ENCODE data around the gene TDRD9. TPM values are rescaled to one million over a fixed set of nuclear protein-coding genes. Genes with fewer than 3 reads are reported as not detected.
"Not testable (repeated sequence)": the region's sequence is repeated elsewhere in the genome, so short reads cannot be mapped to it uniquely, and the experiment has no call there.

Gene TDRD9
- total RNA-seq, 4 donors from 2014 or later = 0.17 to 1.5 (median 0.31) TPM; not detected in 1

DNA sequence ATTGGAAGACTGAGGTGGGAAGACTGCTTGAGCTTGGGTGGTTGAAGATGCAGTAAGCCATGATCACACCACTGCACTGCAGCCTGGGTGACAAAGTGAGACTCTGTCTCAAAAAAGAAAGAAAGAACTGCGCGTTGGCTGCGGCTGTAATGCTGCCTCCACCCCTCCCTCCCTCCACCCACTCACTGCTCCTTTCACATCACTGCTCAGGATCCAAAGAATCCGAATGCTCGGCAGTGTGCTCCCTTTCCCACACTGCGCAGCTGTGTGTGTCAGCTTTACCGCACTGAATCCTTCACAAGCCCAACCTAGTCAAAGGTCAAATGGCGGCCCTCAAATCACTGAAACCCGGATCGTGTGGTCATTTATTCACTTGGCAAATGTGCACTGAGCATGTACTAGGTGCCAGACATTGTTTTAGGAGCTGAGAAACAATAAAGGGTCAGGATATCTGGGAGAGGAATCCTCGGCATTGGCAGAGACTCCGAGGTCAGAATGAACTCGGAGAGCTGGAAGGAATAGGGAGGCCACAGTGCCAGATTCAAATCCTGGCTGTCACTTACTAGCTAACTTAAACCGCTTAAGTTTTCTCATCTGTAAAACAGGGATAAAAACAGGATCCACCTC lies 11.5 kb upstream of the TDRD9 start:
- in situ Hi-C loops (cut with MboI; ENCODE audit: low sequenced_read_pairs in 4 of 4) = loop anchor here in 2 of 4 donors (5.0 to 25.0 kb wide), 2 partner anchors 109 to 354 kb away; partner anchors contain the start of genes BAG5 (in 1 of the 2) and COA8 (in 1 of the 2)

DNA sequence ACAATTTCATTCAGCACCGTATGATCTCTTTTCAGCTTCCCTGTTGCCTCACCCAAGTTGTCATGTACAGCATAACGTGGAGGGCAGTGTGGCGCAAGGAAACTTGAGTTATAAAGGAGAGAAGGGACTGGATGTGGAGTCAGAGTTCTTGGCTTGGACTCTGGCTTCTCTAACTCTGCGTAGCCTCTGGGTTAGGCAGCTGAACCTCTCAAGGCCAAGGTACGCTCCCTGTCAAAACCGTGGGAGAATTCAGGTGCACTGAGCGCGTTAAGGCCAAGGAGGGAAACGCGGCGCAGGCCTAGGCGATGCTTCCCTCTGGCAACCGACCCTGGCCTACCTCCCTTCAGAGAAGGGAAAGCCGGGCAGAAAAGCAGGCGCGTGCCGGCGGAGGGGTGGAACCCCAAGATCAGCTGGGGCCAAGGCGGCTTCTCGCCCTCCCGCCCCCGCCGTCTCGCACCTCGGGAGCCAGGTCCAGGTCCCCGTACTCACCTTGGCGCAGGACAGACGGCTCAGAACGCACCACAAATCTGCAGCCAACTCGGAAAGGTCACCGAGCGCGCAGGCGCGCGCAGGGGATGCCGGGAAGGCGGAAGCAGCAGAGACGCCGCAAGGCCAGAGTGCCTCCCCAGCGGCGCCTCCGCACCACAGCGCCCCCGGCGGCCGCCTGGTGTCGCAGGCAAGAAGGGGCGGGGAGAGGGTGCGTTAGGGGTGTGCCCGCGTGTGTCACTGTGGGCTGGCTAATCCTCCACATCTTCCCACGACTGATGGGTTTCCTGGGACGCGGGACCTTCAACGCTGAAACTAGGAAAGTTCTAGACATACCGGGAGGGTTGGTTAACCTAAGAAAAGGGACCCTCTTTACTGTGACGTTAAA lies 7.0 kb upstream of the TDRD9 start:
- Histone ChIP-seq H3K4me1 (peaks cover 19 to 23% of the 10 kb centered on the region in 2 donors), H3K4me3 (peak overlapping the region; percentile 75 to 98 (median 88)), H3K9me3 (no peaks in the 10 kb centered on the region), H3K36me3 (no peaks in the 10 kb centered on the region), H3K27me3 (peaks cover 0 to 5% (median 0%) of the 10 kb centered on the region in 3 donors), H3K27ac (peak overlapping the region; percentile 83 to 93 (median 90))
- in situ Hi-C loops (cut with MboI; ENCODE audit: low sequenced_read_pairs in 4 of 4) = loop anchor here in 1 of 4 donors (25.0 kb wide), 1 partner anchor 359 kb away; the partner anchor contains the start of genes BAG5 and COA8
- peak; percentile 43 to 70 for TF ChIP-seq POLR2A (IDR thresholded peaks at IDR 0.05)
- TF ChIP-seq, protein P1, sequence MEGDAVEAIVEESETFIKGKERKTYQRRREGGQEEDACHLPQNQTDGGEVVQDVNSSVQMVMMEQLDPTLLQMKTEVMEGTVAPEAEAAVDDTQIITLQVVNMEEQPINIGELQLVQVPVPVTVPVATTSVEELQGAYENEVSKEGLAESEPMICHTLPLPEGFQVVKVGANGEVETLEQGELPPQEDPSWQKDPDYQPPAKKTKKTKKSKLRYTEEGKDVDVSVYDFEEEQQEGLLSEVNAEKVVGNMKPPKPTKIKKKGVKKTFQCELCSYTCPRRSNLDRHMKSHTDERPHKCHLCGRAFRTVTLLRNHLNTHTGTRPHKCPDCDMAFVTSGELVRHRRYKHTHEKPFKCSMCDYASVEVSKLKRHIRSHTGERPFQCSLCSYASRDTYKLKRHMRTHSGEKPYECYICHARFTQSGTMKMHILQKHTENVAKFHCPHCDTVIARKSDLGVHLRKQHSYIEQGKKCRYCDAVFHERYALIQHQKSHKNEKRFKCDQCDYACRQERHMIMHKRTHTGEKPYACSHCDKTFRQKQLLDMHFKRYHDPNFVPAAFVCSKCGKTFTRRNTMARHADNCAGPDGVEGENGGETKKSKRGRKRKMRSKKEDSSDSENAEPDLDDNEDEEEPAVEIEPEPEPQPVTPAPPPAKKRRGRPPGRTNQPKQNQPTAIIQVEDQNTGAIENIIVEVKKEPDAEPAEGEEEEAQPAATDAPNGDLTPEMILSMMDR (IDR thresholded peaks at IDR 0.05 in 4 of 5, conservative IDR thresholded peaks at IDR 0.05 in 1 of 5) = peak; percentile 92 to 99 (median 94)
- intact Hi-C loops (cut with DNase I; ENCODE audit: low total_unique reads) = loop anchor here (1.0 to 2.0 kb wide), 2 partner anchors 74 to 113 kb away; partner anchors contain the start of gene PPP1R13B
- peak; percentile 80 to 91 for DNase-seq
- peak; percentile 98 to 99 for ATAC-seq

More for the DNA sequence above, 11.5 kb upstream of the TDRD9 start:
- TF ChIP-seq, protein P1 (IDR thresholded peaks at IDR 0.05 in 4 of 5, conservative IDR thresholded peaks at IDR 0.05 in 1 of 5) = no peak
- no peak for TF ChIP-seq POLR2A (IDR thresholded peaks at IDR 0.05)
- peak overlapping the region in 2 of 4 donors; percentile 27 to 51 for H3K27ac ChIP-seq
- no peak overlapping the region for H3K4me3 ChIP-seq
- peaks cover 19 to 22% of the 10 kb centered on the region in 2 donors for H3K4me1 ChIP-seq
- intact Hi-C loops (cut with DNase I; ENCODE audit: low total_unique reads) = loop anchor here (10.0 kb wide), 1 partner anchor 342 kb away; no protein-coding TSS in a partner anchor
- DNase-seq (no peak), ATAC-seq (no peak)
- H3K27me3 ChIP-seq = no peaks in the 10 kb centered on the region
- peaks cover 0 to 30% of the 10 kb centered on the region in 2 donors for H3K36me3 ChIP-seq
- H3K9me3 ChIP-seq = no peaks in the 10 kb centered on the region

DNA sequence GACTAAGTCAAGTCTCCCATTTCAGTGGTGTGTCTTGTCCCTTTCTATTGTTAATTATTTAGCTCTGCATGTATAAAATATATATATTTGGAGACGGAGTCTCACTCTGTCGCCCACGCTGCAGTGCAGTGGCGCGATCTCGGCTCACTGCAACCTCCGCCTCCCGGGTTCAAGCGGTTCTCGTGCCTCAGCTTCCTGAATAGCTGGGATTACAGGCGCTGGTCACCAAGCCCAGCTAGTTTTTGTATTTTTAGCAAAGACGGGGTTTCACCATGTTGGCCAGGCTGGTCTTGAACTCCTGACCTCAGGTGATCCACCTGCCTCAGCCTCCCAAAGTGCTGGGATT lies 6.4 kb upstream of the TDRD9 start:
- DNase-seq, H3K9me3 ChIP-seq, ATAC-seq, H3K27me3 ChIP-seq, H3K27ac ChIP-seq, H3K36me3 ChIP-seq: not testable (repeated sequence)
- intact Hi-C loops (cut with DNase I; ENCODE audit: low total_unique reads) = loop anchor here (1.0 to 2.0 kb wide), 2 partner anchors 75 to 114 kb away; partner anchors contain the start of gene PPP1R13B
- H3K4me1 ChIP-seq = peaks cover 15 to 23% of the 10 kb centered on the region in 2 donors
- in situ Hi-C loops (cut with MboI; ENCODE audit: low sequenced_read_pairs in 4 of 4) = loop anchor here in 1 of 4 donors (25.0 kb wide), 1 partner anchor 360 kb away; the partner anchor contains the start of genes BAG5 and COA8
- H3K4me3 ChIP-seq = peak overlapping the region in 3 of 4 donors; percentile 87 to 98 (median 88)

DNA sequence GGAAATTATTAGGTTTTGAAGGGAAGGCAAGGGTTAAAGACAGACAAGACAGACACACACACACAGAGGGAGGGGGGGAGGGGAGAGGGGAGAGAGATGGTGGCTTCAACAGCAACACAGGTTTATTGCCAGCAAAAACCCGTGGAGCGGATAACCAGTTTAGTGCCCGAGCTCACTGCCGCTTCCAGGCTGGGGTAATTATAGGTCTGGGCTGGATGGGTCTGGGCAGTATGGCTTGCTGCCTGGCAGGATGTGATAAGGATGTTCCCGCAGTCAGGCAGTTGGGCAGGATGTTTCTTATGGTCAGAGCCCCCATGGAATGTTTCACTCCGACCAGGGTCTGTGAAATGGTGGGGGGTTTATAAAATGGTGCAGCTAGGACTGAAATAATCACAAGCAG lies 4.4 kb upstream of the TDRD9 start:
- TF ChIP-seq POLR2A (IDR thresholded peaks at IDR 0.05) = no peak
- TF ChIP-seq, protein P1 (IDR thresholded peaks at IDR 0.05 in 4 of 5, conservative IDR thresholded peaks at IDR 0.05 in 1 of 5) = no peak
- ATAC-seq (no peak), DNase-seq (no peak)
- Histone ChIP-seq H3K4me3 (no peak overlapping the region), H3K4me1 (peaks cover 13 to 18% of the 10 kb centered on the region in 2 donors), H3K27ac (no peak overlapping the region), H3K27me3 (peaks cover 0 to 11% (median 0%) of the 10 kb centered on the region in 3 donors), H3K9me3 (no peaks in the 10 kb centered on the region), H3K36me3 (no peaks in the 10 kb centered on the region)
- intact Hi-C loops (cut with DNase I; ENCODE audit: low total_unique reads) (no loop called here), in situ Hi-C loops (cut with MboI; ENCODE audit: low sequenced_read_pairs in 4 of 4) (loop anchor here in 1 of 4 donors (25.0 kb wide), 1 partner anchor 362 kb away; the partner anchor contains the start of genes BAG5 and COA8)
